Keratinocyte (primary cell): ENCODE results near the gene GASK1A.

Experiments
- CTCF ChIP-seq, 3 experiments: IDR thresholded peaks in 1 of 3; conservative IDR thresholded peaks in 1 of 3; optimal IDR thresholded peaks in 1 of 3; 2 replicates in 2 of 3; 3 replicates in 1 of 3; pipeline versions ENCODE3 to v1.5.1; 2011; ENCODE audit warnings: low read length in 3 of 3, mild to moderate bottlenecking in 3 of 3, moderate library complexity in 2 of 3, control low read depth in 1 of 3, inconsistent platforms in 1 of 3; ENCODE audit not compliant: insufficient read depth in 2 of 3; ENCODE audit errors: extremely low read depth in 1 of 3
- EZH2 ChIP-seq: IDR thresholded peaks from one replicate; pipeline ENCODE4 v1.6.1; 2012; ENCODE audit warnings: inconsistent platforms, mild to moderate bottlenecking, low read length, moderate library complexity

- TF ChIP-seq CTCF (optimal IDR thresholded peaks at IDR 0.05 in 1 of 3, IDR thresholded peaks at IDR 0.05 in 1 of 3, conservative IDR thresholded peaks at IDR 0.05 in 1 of 3; ENCODE audit: extremely low read depth in 1 of 3, insufficient read depth in 2 of 3, low read length in 3 of 3) = no peak
- no peak for TF ChIP-seq EZH2
These were observed 9.5 kb downstream of the GASK1A start for GRCh38 chr3:42988566-42988965.
